ENCODE measurements around the gene AUNIP.
A peak's percentile ranks its signal among the peaks of the same experiment; 100 is the strongest.

Gene AUNIP

DNA sequence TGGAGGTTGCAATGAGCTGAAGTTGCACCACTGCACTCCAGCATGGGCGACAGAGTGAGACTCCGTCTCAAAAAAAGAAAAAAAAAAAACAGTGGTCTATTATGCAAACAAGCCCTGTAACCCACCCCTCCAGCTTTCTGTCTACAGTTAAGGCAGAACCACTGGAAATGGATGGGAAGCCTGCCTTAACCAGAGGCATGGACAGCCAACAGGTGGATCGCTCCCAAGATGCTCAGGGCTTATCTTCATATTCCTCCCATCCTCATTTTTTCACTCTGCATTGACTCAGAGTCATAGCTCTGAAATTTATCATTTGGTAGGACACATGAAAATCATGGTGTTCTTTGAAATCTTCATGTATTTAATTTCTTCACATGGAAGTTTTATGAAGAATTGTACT is 30.8 kb downstream of the AUNIP start:
- Histone ChIP-seq H3K4me3 (ENCODE audit: insufficient read length, low read depth) (no peak overlapping the region), H3K36me3 (ENCODE audit: insufficient read depth, insufficient read length, low read length) (peaks cover 91% of the 10 kb centered on the region), H3K9me3 (ENCODE audit: insufficient read depth, low read length) (no peaks in the 10 kb centered on the region), H3K9ac (ENCODE audit: insufficient read length, low read depth) (no peak overlapping the region), H3K4me1 (ENCODE audit: insufficient read depth, insufficient read length) (peaks cover 4% of the 10 kb centered on the region), H3K27me3 (ENCODE audit: insufficient read depth, insufficient read length) (no peaks in the 10 kb centered on the region)
- TF ChIP-seq YY1 (IDR thresholded peaks at IDR 0.05; ENCODE audit: insufficient read depth, insufficient read length) (no peak), SUZ12 (IDR thresholded peaks at IDR 0.05; ENCODE audit: extremely low read depth, insufficient read depth, insufficient read length) (no peak)
- no peak for DNase-seq (ENCODE audit: low read depth, low spot score)

GRCh38 chr1:25826571-25826970 is 32.7 kb downstream of the AUNIP start:
- peaks cover 78% of the 10 kb centered on the region for H3K36me3 ChIP-seq (ENCODE audit: insufficient read depth, insufficient read length, low read length)
- peaks cover under 1% of the 10 kb centered on the region for H3K27me3 ChIP-seq (ENCODE audit: insufficient read depth, insufficient read length)
- DNase-seq (ENCODE audit: low read depth, low spot score) = no peak
- TF ChIP-seq YY1 (IDR thresholded peaks at IDR 0.05; ENCODE audit: insufficient read depth, insufficient read length) (no peak), ZNF274 (IDR thresholded peaks at IDR 0.05; ENCODE audit: low read depth, low read length) (no peak), SUZ12 (IDR thresholded peaks at IDR 0.05; ENCODE audit: extremely low read depth, insufficient read depth, insufficient read length) (no peak)
- H3K9me3 ChIP-seq (ENCODE audit: insufficient read depth, low read length) = no peaks in the 10 kb centered on the region
- peaks cover 4% of the 10 kb centered on the region for H3K4me1 ChIP-seq (ENCODE audit: insufficient read depth, insufficient read length)
- no peak overlapping the region for H3K4me3 ChIP-seq (ENCODE audit: insufficient read length, low read depth)
- no peak overlapping the region for H3K9ac ChIP-seq (ENCODE audit: insufficient read length, low read depth)

- no peak for TF ChIP-seq ZNF274 (IDR thresholded peaks at IDR 0.05; ENCODE audit: low read depth, low read length)
- no peak for TF ChIP-seq SUZ12 (IDR thresholded peaks at IDR 0.05; ENCODE audit: extremely low read depth, insufficient read depth, insufficient read length)
- TF ChIP-seq YY1 (IDR thresholded peaks at IDR 0.05; ENCODE audit: insufficient read depth, insufficient read length) = no peak
- peaks cover 68% of the 10 kb centered on the region for H3K36me3 ChIP-seq (ENCODE audit: insufficient read depth, insufficient read length, low read length)
These were observed 33.7 kb downstream of the AUNIP start for GRCh38 chr1:25825605-25826004.

GRCh38 chr1:25821630-25822091 is 37.6 kb downstream of the AUNIP start:
- peaks cover 36% of the 10 kb centered on the region for H3K36me3 ChIP-seq (ENCODE audit: insufficient read depth, insufficient read length, low read length)
- H3K27me3 ChIP-seq (ENCODE audit: insufficient read depth, insufficient read length) = peaks cover 7% of the 10 kb centered on the region
- no peak overlapping the region for H3K9ac ChIP-seq (ENCODE audit: insufficient read length, low read depth)
- no peak for DNase-seq (ENCODE audit: low read depth, low spot score)
- peaks cover 19% of the 10 kb centered on the region for H3K4me1 ChIP-seq (ENCODE audit: insufficient read depth, insufficient read length)
- TF ChIP-seq YY1 (IDR thresholded peaks at IDR 0.05; ENCODE audit: insufficient read depth, insufficient read length) (no peak), ZNF274 (IDR thresholded peaks at IDR 0.05; ENCODE audit: low read depth, low read length) (no peak), SUZ12 (IDR thresholded peaks at IDR 0.05; ENCODE audit: extremely low read depth, insufficient read depth, insufficient read length) (no peak)
- no peak overlapping the region for H3K4me3 ChIP-seq (ENCODE audit: insufficient read length, low read depth)
- H3K9me3 ChIP-seq (ENCODE audit: insufficient read depth, low read length) = no peaks in the 10 kb centered on the region

More at GRCh38 chr1:25825605-25826004, 33.7 kb downstream of the AUNIP start:
- Histone ChIP-seq H3K27me3 (ENCODE audit: insufficient read depth, insufficient read length) (peaks cover 7% of the 10 kb centered on the region), H3K9me3 (ENCODE audit: insufficient read depth, low read length) (no peaks in the 10 kb centered on the region), H3K9ac (ENCODE audit: insufficient read length, low read depth) (no peak overlapping the region), H3K4me1 (ENCODE audit: insufficient read depth, insufficient read length) (peaks cover 10% of the 10 kb centered on the region), H3K4me3 (ENCODE audit: insufficient read length, low read depth) (no peak overlapping the region)
- DNase-seq (ENCODE audit: low read depth, low spot score) = no peak

- no peak for DNase-seq (ENCODE audit: low read depth, low spot score)
- Histone ChIP-seq H3K9ac (ENCODE audit: insufficient read length, low read depth) (peak overlapping the region; percentile 98), H3K9me3 (ENCODE audit: insufficient read depth, low read length) (no peaks in the 10 kb centered on the region), H3K27me3 (ENCODE audit: insufficient read depth, insufficient read length) (peaks cover 7% of the 10 kb centered on the region), H3K36me3 (ENCODE audit: insufficient read depth, insufficient read length, low read length) (peaks cover 36% of the 10 kb centered on the region), H3K4me3 (ENCODE audit: insufficient read length, low read depth) (peak overlapping the region; percentile 87), H3K4me1 (ENCODE audit: insufficient read depth, insufficient read length) (peaks cover 16% of the 10 kb centered on the region)
- TF ChIP-seq YY1 (IDR thresholded peaks at IDR 0.05; ENCODE audit: insufficient read depth, insufficient read length) (no peak), SUZ12 (IDR thresholded peaks at IDR 0.05; ENCODE audit: extremely low read depth, insufficient read depth, insufficient read length) (no peak), ZNF274 (IDR thresholded peaks at IDR 0.05; ENCODE audit: low read depth, low read length) (no peak)
These were observed 38.2 kb downstream of the AUNIP start for GRCh38 chr1:25821112-25821476.

GRCh38 chr1:25820247-25821111 is 38.8 kb downstream of the AUNIP start:
- Histone ChIP-seq H3K4me3 (ENCODE audit: insufficient read length, low read depth) (peak overlapping the region; percentile 87), H3K9ac (ENCODE audit: insufficient read length, low read depth) (peak overlapping the region; percentile 98), H3K4me1 (ENCODE audit: insufficient read depth, insufficient read length) (peaks cover 20% of the 10 kb centered on the region), H3K27me3 (ENCODE audit: insufficient read depth, insufficient read length) (peaks cover 7% of the 10 kb centered on the region), H3K36me3 (ENCODE audit: insufficient read depth, insufficient read length, low read length) (peaks cover 38% of the 10 kb centered on the region), H3K9me3 (ENCODE audit: insufficient read depth, low read length) (no peaks in the 10 kb centered on the region)
- TF ChIP-seq ZNF274 (IDR thresholded peaks at IDR 0.05; ENCODE audit: low read depth, low read length) (no peak), YY1 (IDR thresholded peaks at IDR 0.05; ENCODE audit: insufficient read depth, insufficient read length) (no peak), SUZ12 (IDR thresholded peaks at IDR 0.05; ENCODE audit: extremely low read depth, insufficient read depth, insufficient read length) (no peak)
- DNase-seq (ENCODE audit: low read depth, low spot score) = peak; percentile 56

DNA sequence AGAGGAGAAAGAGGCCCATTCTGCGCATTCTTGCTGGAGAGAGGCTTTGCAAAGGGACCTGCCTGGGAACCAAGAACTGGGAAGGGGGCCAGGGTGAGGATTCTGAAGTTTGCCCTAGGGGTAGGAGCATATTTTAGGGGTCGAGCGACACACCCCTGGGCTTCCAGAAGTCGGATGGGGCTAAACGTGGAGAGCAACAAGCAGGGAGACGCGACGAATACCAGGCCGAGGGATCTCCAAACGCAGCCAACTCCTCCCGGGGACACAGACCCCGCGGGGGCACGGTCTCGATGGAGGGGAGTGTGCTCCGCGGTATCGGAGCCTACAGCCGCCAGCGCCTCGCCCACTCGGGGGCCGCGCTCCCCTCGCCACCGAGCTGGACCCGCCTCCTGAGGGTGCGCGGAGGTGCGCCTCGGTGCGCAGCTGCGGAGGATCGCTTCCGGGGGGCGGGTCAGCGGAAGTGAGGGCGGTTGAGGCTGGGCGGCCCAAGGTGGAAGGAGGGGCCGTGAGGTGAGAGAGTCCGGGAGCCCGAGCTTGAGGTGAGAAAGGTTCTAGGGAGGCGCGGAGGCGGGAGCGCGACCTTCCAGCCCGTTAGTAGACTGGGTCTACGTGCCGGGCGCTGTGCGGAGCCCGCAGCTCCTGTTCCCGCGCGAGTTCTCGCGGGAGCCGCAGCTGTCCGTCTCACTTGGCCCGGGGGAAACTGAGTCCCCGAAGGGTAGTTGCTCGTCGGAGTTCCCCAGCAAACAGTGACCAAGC is 39.6 kb downstream of the AUNIP start, which contains the start of gene MTFR1L:
TSS of gene MTFR1L (plus strand) at position 464 of the 756 bp plus-strand sequence. CDS start 3,151 bp downstream, outside the sequence.
- H3K4me3 ChIP-seq (ENCODE audit: insufficient read length, low read depth) = peak within 1 kb of the TSS; percentile 87
- peak within 1 kb of the TSS; percentile 98 for H3K9ac ChIP-seq (ENCODE audit: insufficient read length, low read depth)
- H3K9me3 ChIP-seq (ENCODE audit: insufficient read depth, low read length) = no peaks in the 10 kb centered on the region
- DNase-seq (ENCODE audit: low read depth, low spot score) = peak; percentile 89
- H3K27me3 ChIP-seq (ENCODE audit: insufficient read depth, insufficient read length) = peaks cover 7% of the 10 kb centered on the region
- H3K36me3 ChIP-seq (ENCODE audit: insufficient read depth, insufficient read length, low read length) = peaks cover 42% of the 10 kb centered on the region
- TF ChIP-seq SUZ12 (IDR thresholded peaks at IDR 0.05; ENCODE audit: extremely low read depth, insufficient read depth, insufficient read length) (no peak), ZNF274 (IDR thresholded peaks at IDR 0.05; ENCODE audit: low read depth, low read length) (no peak), YY1 (IDR thresholded peaks at IDR 0.05; ENCODE audit: insufficient read depth, insufficient read length) (no peak)
- H3K4me1 ChIP-seq (ENCODE audit: insufficient read depth, insufficient read length) = peaks cover 20% of the 10 kb centered on the region
